Fibroblast of pulmonary artery (primary cell): ENCODE results near the gene VAV2.

Experiments
- DNase-seq: peaks from one replicate; pipeline ENCODE4 v3.0.0-alpha.2; 2010; ENCODE audit warnings: low read depth
- H3K4me3 ChIP-seq: replicated peaks from 2 replicates; pipeline ENCODE4 v1.5.1; 2011; ENCODE audit warnings: low read depth, mild to moderate bottlenecking, control low read depth, low read length, moderate library complexity
- CTCF ChIP-seq: IDR thresholded peaks from 2 replicates; pipeline ENCODE4 v1.5.1; 2011; ENCODE audit warnings: mild to moderate bottlenecking, control low read depth, low read length, inconsistent platforms; ENCODE audit errors: missing control alignments

Gene VAV2

DNA sequence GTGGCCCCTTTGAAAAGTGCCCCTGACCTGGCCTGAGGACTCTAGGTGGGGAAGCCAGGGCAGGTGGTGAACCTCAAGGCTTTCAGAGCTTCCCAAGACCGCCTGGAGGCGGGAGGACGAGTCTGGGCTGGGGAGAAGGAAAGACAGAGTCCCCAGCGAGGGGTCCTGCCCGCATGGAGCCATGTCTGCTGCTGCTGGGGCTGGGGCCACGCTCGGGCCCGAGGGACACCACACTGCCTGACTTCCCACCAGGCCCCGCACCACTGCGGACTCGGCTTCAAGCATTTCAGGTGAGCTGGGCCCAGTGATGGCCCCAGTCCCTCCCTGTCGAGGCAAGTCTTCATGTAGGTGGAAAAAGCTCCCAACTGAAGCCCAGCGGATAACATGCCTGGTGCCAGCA, 191.9 kb downstream of the VAV2 start:
- DNase-seq = no peak
- H3K4me3 ChIP-seq = no peak overlapping the region
- no peak for TF ChIP-seq CTCF

DNA sequence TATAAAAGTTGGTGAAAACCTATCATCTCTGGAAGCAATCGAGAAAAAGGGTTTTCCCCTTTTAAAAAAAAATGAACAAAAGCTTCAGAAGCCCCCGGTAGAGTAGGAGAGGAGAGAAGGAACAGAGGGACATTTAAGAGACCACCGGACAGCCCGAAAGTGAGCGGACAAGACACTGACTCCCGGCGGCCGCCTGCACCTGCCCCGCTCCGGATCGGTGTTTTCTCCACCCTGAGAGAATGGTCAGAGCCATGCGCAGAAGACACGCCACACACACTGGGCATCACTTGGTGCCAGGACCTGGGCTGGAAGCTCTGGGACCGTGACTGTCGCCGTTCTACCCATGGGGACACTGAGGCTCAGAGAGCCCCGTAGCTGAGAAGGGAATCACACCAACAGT, 192.4 kb downstream of the VAV2 start:
- no peak overlapping the region for H3K4me3 ChIP-seq
- TF ChIP-seq CTCF = no peak
- no peak for DNase-seq

- TF ChIP-seq CTCF = no peak
- DNase-seq = no peak
- H3K4me3 ChIP-seq = no peak overlapping the region
Measured at GRCh38 chr9:133799106-133799505, 193.0 kb downstream of the VAV2 start.

GRCh38 chr9:133798160-133798559, 194.0 kb downstream of the VAV2 start:
- no peak for DNase-seq
- H3K4me3 ChIP-seq = no peak overlapping the region
- TF ChIP-seq CTCF = no peak

- DNase-seq = no peak
- TF ChIP-seq CTCF = no peak
- H3K4me3 ChIP-seq = no peak overlapping the region
Measured at GRCh38 chr9:133797406-133798105, 194.6 kb downstream of the VAV2 start.

DNA sequence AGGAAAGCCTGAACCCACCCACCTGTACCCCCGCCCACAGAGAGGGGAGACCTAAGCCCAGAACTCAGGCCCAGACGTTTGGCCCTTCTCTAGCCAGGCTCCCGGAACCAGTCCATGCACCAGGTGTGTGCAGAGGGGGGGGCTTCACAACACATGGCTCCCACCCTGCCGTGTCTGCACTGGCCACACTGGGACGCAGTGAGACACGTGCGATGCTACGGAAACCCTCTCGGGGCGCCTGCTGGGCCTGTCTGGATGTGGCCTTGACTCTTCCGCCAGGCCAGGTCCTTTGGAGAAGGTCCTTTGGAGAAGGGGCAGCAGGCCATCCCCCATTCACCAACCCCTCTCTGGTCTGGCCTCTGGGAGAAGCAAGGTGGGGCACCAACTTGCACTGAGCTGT, 195.6 kb downstream of the VAV2 start:
- no peak overlapping the region for H3K4me3 ChIP-seq
- DNase-seq = no peak
- TF ChIP-seq CTCF = no peak

- no peak for DNase-seq
- no peak overlapping the region for H3K4me3 ChIP-seq
- TF ChIP-seq CTCF = no peak
Measured at GRCh38 chr9:133795049-133795448, 197.1 kb downstream of the VAV2 start.
